ENCODE results near the gene ABO. TPM values are rescaled to one million over a fixed set of nuclear protein-coding genes. Genes with fewer than 3 reads are reported as not detected.
"Not testable (repeated sequence)": the region's sequence is repeated elsewhere in the genome, so short reads cannot be mapped to it uniquely, and the experiment has no call there.

Gene ABO
- total RNA-seq, 1 experiment from 2014 or later: 0.96 TPM

GRCh38 chr9:133208880-133209300 lies 66.1 kb downstream of the ABO start, which contains the start of gene OBP2B:
TSS of gene OBP2B (minus strand) at chr9:133209250. CDS start at chr9:133209199, 51 bp downstream.
- H4K20me1 ChIP-seq (ENCODE audit: insufficient read depth); H3K4me1 ChIP-seq (replicated peaks; ENCODE audit: insufficient read depth); POLR2A ChIA-PET (ENCODE audit: unreplicated experiment); DNase-seq; H3K9me3 ChIP-seq (ENCODE audit: insufficient read depth, low read depth); H3K9me2 ChIP-seq (ENCODE audit: insufficient read depth); H2AFZ ChIP-seq; H3K27ac ChIP-seq; H3K4me3 ChIP-seq; H3F3A ChIP-seq (ENCODE audit: insufficient read depth, low read depth); H3K79me2 ChIP-seq (ENCODE audit: low read depth); CTCF ChIA-PET; H3K4me2 ChIP-seq; intact Hi-C loops (cut with micrococcal nuclease; ENCODE audit: unreplicated experiment); H3K36me3 ChIP-seq (ENCODE audit: low read depth); BruUV-seq (replicated peaks): not testable (repeated sequence)
- peaks cover 25% of the 10 kb centered on the region for H3K27me3 ChIP-seq (ENCODE audit: insufficient read depth, low read depth)

GRCh38 chr9:133208171-133208879 lies 66.7 kb downstream of the ABO start:
- H3K9me3 ChIP-seq (ENCODE audit: insufficient read depth, low read depth); H3F3A ChIP-seq (ENCODE audit: insufficient read depth, low read depth); H2AFZ ChIP-seq; H3K4me3 ChIP-seq; H3K79me2 ChIP-seq (ENCODE audit: low read depth); H3K4me2 ChIP-seq; DNase-seq; H3K36me3 ChIP-seq (ENCODE audit: low read depth); BruUV-seq (replicated peaks); H4K20me1 ChIP-seq (ENCODE audit: insufficient read depth); H3K4me1 ChIP-seq (replicated peaks; ENCODE audit: insufficient read depth); H3K27ac ChIP-seq; H3K9me2 ChIP-seq (ENCODE audit: insufficient read depth); intact Hi-C loops (cut with micrococcal nuclease; ENCODE audit: unreplicated experiment); POLR2A ChIA-PET (ENCODE audit: unreplicated experiment): not testable (repeated sequence)
- CTCF ChIA-PET: interaction anchor here (2.0 kb wide), 1 partner anchor 23 kb away, joined by 10 read pairs; no protein-coding TSS in a partner anchor
- H3K27me3 ChIP-seq (ENCODE audit: insufficient read depth, low read depth): peaks cover 31% of the 10 kb centered on the region

GRCh38 chr9:133207540-133208170 lies 67.3 kb downstream of the ABO start:
- ChIA-PET CTCF (interaction anchor here (0.6 to 2.0 kb wide), 2 partner anchors 22 to 35 kb away, joined by 5 to 10 read pairs; no protein-coding TSS in a partner anchor), POLR2A (ENCODE audit: unreplicated experiment) (no interaction called here)
- Histone ChIP-seq H3K36me3 (ENCODE audit: low read depth) (no peaks in the 10 kb centered on the region), H4K20me1 (ENCODE audit: insufficient read depth) (no peaks in the 10 kb centered on the region), H2AFZ (no peak overlapping the region), H3K9me3 (ENCODE audit: insufficient read depth, low read depth) (no peaks in the 10 kb centered on the region), H3K4me3 (no peak overlapping the region), H3K9me2 (ENCODE audit: insufficient read depth) (no peaks in the 10 kb centered on the region), H3K4me2 (no peak overlapping the region), H3K27me3 (ENCODE audit: insufficient read depth, low read depth) (peaks cover 36% of the 10 kb centered on the region), H3K4me1 (replicated peaks; ENCODE audit: insufficient read depth) (no peaks in the 10 kb centered on the region), H3K27ac (no peak overlapping the region), H3F3A (ENCODE audit: insufficient read depth, low read depth) (no peaks in the 10 kb centered on the region), H3K79me2 (ENCODE audit: low read depth) (no peaks in the 10 kb centered on the region)
- no peak for DNase-seq
- intact Hi-C loops (cut with micrococcal nuclease; ENCODE audit: unreplicated experiment): no loop called here
- TF ChIP-seq CTCF (conservative IDR thresholded peaks at IDR 0.05) (no peak), EZH2 (IDR thresholded peaks at IDR 0.05; ENCODE audit: low read depth) (no peak)
- BruUV-seq (replicated peaks): no TSS peak

- no TSS peak for BruUV-seq (replicated peaks)
- H3F3A ChIP-seq (ENCODE audit: insufficient read depth, low read depth): no peaks in the 10 kb centered on the region
- H3K27ac ChIP-seq: no peak overlapping the region
- H3K4me2 ChIP-seq: no peak overlapping the region
- DNase-seq: no peak
- no peaks in the 10 kb centered on the region for H3K9me2 ChIP-seq (ENCODE audit: insufficient read depth)
- intact Hi-C loops (cut with micrococcal nuclease; ENCODE audit: unreplicated experiment): no loop called here
- no peak for TF ChIP-seq EZH2 (IDR thresholded peaks at IDR 0.05; ENCODE audit: low read depth)
- H2AFZ ChIP-seq: no peak overlapping the region
- no peaks in the 10 kb centered on the region for H3K79me2 ChIP-seq (ENCODE audit: low read depth)
- no peaks in the 10 kb centered on the region for H3K36me3 ChIP-seq (ENCODE audit: low read depth)
- H3K9me3 ChIP-seq (ENCODE audit: insufficient read depth, low read depth): no peaks in the 10 kb centered on the region
- no peaks in the 10 kb centered on the region for H4K20me1 ChIP-seq (ENCODE audit: insufficient read depth)
- H3K4me1 ChIP-seq (replicated peaks; ENCODE audit: insufficient read depth): no peaks in the 10 kb centered on the region
- H3K4me3 ChIP-seq: no peak overlapping the region
- CTCF ChIA-PET: interaction anchor here (0.6 to 2.0 kb wide), 2 partner anchors 21 to 36 kb away, joined by 5 to 10 read pairs; no protein-coding TSS in a partner anchor
- POLR2A ChIA-PET (ENCODE audit: unreplicated experiment): no interaction called here
- H3K27me3 ChIP-seq (ENCODE audit: insufficient read depth, low read depth): peaks cover 37% of the 10 kb centered on the region
Observed at GRCh38 chr9:133207021-133207531, 67.9 kb downstream of the ABO start.
